HG03520 (cell line): Measurements from ENCODE around the gene RGS8.

Source experiments
- ATAC-seq: cut with Tn5 transposase; IDR thresholded peaks from one replicate; pipeline ENCODE4 v1.9.1; 2021; ENCODE audit warnings: mild to moderate bottlenecking, moderate library complexity; ENCODE audit not compliant: unreplicated experiment

RGS8 gene

GRCh38 chr1:182643699-182644098 lies 40.7 kb downstream of the RGS8 start:
- no peak for ATAC-seq

- no peak for ATAC-seq
Measured at GRCh38 chr1:182642461-182642860, 41.9 kb downstream of the RGS8 start.

GRCh38 chr1:182641561-182641960 lies 42.8 kb downstream of the RGS8 start:
- ATAC-seq, result no peak

- no peak for ATAC-seq
Measured at GRCh38 chr1:182639330-182639729, 45.1 kb downstream of the RGS8 start.

GRCh38 chr1:182637769-182638168 lies 46.6 kb downstream of the RGS8 start:
- no peak for ATAC-seq

- ATAC-seq, result no peak
Measured at GRCh38 chr1:182635871-182636270, 48.5 kb downstream of the RGS8 start.
